ENCODE results near the gene CIAO3.
"Not testable (repeated sequence)": the region's sequence is repeated elsewhere in the genome, so short reads cannot be mapped to it uniquely, and the experiment has no call there.

Gene CIAO3

GRCh38 chr16:724188-725040, 16.4 kb downstream of the CIAO3 start:
- DNase-seq (ENCODE audit: low read depth in 2 of 2) = no peak

DNA sequence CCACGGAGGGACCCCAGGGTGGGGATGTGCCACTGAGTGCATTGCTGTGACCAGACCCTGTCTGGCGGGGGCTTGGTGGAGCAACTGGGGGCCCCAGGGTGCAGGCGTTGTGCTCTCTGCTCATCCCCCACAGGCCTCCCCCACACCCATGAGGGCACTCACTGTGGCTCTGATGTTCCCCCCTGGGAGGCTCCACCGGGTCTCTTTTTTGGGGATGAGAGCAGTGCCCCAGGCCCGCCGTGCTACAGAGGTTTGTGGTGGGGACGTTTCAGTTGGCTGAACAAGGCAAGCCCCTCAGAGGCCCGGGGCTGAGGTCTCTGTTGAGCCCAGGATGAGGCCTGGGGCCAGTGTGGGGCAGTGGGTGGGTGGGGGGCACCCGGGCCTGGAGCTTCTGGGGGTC, 17.1 kb downstream of the CIAO3 start:
- DNase-seq (ENCODE audit: low read depth in 2 of 2) = no peak

DNA sequence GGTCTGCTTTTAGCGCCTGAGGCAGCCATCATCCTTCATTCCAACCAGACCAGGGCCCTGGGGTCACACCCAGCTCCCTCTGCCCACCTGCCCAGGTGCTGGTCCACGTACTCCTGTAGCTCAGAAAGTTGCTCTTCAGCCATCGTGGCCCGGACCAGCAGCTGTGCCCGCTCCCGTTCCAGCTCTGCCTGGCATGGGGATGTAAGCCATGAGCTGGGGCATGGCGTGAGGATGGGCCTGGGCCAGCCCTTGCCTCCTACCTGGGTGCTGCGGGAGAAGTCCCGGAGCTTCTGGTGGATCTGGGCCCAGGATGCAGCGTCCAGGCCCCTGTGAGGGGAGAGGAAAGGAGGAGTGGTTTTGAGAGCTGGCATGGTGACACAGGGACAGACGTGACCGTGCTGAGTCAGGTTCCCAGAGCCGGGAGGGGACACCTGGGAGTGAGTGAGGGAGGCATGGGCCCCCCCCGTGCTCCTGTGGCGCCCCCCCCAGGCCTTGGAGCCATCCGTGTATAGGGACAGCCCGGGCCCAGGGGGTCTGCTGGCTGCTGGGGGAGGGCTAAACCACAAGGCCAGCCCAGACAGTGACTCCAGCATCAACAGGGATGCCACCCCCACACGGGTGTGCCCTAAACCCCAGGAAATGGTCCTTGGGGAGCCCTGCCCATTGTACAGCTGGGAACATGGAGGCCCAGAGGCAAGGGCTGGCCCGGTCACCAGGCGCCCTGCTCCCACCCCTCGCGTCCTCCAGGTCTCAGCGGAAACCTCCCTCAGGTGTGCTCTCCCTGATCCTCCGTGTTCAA, 17.8 kb downstream of the CIAO3 start:
- no peak for DNase-seq (ENCODE audit: low read depth in 2 of 2)

DNA sequence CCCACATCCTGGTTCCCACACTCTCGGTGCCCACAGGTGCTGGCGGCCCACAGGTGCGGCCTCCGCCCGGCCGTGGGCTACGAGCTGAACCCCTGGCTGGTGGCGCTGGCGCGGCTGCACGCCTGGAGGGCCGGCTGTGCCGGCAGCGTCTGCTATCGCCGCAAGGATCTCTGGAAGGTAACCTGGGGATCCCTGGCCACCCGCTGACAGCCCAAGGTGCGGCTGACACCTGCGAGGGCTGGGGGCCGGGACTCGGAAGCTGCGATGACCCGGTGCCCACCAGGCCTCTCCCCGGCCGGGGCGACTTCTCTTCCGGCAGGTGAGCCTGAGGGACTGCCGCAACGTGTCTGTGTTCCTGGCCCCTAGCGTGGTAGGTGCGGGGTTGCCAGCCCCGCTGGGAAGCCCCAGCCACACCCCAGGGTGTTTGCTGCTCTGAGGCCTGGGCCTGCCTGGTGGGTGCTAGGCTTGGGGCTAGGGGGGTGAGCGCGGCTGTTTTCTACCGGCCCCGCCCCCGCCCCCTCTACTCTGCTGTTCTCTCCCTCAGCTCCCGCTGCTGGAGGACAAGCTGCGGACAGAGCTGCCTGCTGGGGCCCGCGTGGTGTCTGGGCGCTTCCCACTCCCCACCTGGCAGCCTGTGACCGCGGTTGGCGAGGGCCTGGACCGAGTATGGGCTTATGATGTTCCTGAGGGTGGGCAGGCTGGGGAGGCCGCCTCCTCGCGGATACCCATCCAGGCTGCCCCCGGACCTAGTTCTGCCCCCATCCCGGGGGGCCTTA, 18.8 kb downstream of the CIAO3 start:
- no peak for DNase-seq (ENCODE audit: low read depth in 2 of 2)

DNA sequence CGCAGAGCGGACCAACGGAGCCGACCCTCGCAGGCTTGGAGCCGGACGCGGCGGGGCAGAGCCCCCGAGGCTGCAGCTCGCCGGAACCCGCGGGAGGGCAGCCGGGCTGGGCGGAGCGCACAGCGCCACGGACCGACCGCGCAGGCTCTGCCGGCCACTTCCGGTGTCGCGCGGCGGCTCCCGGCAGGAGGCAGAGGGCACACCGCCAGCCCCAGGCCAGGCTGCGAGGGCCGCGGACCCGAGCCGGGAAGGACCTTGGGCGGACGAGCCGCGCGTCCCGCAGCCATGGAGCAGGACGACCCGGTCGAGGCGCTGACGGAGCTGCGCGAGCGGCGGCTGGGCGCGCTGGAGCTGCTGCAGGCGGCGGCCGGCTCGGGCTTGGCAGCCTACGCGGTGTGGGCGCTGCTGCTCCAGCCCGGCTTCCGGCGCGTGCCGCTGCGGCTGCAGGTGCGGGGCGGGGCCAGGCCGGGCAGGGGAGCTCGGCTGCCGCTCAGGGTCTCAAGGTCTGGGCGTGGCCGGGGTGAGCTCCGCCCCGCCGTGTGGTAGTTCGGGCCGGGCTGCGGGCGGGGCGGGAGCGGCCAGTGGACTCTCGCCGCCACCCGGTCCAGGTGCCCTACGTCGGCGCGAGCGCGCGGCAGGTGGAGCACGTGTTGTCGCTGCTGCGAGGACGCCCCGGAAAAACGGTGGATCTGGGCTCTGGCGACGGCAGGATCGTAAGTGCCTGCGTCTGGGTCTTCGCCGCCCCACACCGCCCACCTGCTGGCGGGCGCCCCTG, 19.6 kb downstream of the CIAO3 start, which contains the start of gene ANTKMT:
Gene ANTKMT (plus strand): TSS at position 157 of the 775 bp plus-strand sequence. CDS start 129 bp downstream, at position 286.
- DNase-seq (ENCODE audit: low read depth in 2 of 2) = no peak

- no peak for DNase-seq (ENCODE audit: low read depth in 2 of 2)
These were observed 20.3 kb downstream of the CIAO3 start for GRCh38 chr16:720447-720989.

DNA sequence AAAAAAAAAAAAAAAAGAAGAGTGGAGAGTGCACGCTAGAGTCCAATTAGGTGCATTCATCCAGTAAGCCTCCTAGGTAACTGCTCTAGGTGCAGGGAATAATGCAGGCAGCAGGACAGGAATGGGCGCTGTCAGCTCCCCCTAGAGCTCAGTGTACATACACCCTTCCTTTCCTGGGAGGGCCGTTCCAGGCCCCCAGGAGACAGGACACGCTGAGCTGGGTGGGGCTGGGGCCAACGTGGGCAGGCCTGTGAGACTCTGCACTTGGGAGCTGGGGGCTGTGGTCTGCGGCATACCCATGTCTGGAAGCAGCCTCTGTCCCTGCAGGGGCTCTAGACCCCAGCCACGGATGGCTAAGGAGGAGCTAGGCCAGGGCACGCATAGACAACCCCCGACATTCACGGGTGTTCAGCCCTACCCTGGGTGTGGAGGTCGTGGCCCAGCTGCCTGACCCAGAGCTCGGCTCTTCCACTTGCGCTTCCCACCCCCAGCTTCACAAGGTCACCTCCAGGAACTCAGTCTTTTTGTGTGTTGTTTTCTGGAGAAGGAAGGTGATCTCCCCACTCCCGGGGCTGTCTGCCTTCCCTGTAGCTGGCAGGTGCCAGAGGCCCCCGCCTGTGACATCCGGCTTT, 20.9 kb downstream of the CIAO3 start:
- DNase-seq (ENCODE audit: low read depth in 2 of 2) = no peak

GRCh38 chr16:718922-719321, 21.9 kb downstream of the CIAO3 start:
- no peak for DNase-seq (ENCODE audit: low read depth in 2 of 2)

- DNase-seq (ENCODE audit: low read depth in 2 of 2) = no peak
These were observed 22.4 kb downstream of the CIAO3 start for GRCh38 chr16:718389-718788.

DNA sequence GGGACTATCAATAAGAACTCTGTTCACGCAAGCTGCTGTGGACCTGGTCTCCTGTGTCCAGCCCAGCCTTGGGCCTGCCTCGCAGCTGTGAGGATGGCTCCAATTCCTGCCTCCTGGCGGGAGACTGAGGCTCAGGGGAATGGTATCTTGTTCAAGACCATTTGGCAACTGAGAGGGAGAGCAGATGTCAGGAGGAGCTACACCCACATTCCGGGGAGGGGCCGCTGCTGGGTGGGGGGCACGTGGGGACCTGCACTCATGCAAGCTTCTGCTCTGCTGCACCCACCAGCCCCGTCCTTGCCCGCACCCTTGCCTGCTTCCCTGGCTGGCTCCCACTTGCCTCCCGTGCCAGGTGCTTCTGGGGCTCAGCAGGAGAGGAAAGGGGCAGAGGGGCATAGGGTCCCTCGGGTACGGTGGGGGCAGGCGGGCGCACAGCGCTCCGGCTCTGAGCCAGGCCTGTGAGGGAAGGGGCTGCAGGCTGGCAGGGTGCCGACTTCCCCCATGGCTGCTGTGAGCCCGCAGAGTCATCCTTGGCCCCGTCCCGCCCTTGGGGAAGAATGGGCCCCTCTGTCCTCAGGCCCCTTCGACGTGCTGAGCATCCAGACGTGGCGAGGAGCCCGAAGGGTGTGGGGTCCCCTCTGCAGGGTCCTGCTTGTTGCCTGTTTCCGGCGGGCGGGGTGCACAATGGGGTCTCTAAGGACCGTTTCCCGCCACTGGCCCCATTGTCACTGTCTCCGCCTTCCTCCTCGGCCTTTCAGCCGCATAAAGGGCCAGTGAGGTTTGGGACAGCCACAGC, 23.1 kb downstream of the CIAO3 start:
- DNase-seq (ENCODE audit: low read depth in 2 of 2) = no peak

DNA sequence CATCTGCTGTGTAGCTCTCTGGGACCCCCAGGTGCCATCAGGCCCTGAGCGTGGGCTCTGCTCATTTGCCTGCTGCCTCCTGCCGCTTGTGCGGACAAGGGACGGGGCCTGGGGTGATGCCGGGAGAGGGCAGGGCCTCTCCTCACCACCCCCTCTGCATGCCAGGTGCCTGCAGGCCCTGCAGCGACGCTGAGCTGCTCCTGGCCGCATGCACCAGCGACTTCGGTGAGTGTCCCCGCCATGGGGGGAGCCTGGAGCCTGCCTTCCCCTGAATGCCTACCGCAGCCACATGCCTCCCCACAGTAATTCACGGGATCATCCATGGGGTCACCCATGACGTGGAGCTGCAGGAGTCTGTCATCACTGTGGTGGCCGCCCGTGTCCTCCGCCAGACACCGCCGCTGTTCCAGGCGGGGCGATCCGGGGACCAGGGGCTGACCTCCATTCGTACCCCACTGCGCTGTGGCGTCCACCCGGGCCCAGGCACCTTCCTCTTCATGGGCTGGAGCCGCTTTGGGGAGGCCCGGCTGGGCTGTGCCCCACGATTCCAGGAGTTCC, 23.9 kb downstream of the CIAO3 start:
- DNase-seq (ENCODE audit: low read depth in 2 of 2) = no peak

DNA sequence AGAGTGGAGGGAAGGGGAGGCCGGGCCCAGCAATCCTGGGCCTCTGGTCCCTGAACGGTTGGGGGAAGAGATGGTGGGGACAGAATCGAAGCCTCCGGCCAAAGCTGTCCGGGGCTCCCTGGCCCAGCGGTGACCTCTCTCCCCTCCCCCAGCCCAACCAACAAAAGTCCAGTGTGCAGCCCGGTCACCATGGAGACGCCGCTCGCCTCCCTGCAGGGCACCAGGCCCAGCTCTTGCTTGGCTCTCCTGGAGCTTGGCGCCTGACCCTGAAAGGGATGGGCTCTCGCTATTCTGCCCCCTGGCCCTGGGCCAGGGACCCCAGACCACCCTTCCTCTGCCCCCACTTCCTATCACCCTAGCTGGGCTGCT, 24.6 kb downstream of the CIAO3 start:
- no peak for DNase-seq (ENCODE audit: low read depth in 2 of 2)

DNA sequence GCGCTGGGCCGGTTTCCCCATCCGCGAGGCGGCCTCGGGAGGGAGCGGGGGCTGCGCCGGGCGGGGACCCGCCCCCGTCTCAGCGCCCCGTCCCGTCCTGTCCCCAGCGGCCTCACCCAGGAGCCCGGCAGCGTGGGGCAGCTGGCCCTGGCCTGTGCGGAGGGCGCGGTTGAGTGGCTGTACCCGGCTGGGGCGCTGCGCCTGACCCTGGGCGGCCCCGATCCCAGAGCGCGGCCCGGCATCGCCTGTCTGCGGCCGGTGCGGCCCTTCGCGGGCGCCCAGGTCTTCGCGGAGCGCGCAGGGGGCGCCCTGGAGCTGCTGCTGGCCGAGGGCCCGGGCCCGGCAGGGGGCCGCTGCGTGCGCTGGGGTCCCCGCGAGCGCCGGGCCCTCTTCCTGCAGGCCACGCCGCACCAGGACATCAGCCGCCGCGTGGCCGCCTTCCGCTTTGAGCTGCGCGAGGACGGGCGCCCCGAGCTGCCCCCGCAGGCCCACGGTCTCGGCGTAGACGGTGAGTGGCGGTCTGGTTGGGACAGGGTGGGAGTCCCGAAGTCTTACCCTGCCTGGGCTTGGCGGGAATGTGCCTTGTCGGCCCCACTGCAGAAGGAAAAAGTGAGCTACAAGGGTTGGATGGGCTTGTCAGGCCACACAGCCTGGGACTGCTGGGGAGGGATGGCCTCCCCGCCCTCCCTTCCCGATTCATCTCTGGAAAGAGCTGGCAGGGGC, 25.2 kb downstream of the CIAO3 start:
- no peak for DNase-seq (ENCODE audit: low read depth in 2 of 2)

DNA sequence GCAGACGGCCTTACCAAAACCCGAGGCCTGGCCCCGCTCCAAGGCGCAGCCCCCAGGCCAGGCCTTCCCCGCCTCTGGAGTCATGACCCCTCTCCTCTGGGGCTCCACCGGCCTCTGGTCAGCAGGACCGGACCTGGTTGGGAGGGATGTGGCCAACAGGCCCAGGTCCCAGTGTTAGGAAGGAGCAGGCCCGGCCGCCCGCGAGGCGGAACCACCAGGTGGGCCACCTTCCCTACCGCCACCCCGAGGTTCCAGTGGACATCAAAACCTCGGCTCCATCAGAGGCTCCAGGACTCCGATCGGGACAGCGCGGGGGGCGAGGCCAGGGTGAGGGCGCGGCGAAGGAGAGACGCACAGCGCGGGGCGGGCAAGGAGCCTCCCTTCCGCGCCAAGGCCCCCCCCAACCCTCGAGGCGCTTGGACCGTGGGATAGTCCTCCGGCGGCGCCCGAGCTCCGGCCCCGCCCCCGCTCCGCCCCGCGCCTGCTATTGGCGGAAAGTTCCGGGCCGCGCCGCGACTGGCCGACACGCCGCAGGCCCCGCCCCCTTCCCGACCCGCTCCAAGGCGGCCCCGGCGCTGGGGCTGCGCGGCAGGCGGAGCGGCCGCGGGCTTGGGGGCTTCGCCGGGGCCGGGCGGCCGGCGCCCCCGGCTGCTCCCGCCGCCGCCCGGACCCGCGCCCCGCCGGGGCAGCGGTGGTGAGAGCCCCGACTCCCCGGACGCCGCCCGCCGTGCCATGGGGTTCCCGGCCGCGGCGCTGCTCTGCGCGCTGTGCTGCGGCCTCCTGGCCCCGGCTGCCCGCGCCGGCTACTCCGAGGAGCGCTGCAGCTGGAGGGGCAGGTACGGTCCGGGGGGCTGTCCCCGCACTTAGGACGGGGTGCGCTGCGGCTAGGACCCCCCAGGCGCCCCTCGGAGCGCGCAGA, 26.0 kb downstream of the CIAO3 start, which contains the start of gene METRN:
Gene METRN (plus strand): TSS at position 561 of the 919 bp plus-strand sequence. CDS start 172 bp downstream, at position 733.
- DNase-seq (ENCODE audit: low read depth in 2 of 2) = peak; percentile 75 to 79

DNA sequence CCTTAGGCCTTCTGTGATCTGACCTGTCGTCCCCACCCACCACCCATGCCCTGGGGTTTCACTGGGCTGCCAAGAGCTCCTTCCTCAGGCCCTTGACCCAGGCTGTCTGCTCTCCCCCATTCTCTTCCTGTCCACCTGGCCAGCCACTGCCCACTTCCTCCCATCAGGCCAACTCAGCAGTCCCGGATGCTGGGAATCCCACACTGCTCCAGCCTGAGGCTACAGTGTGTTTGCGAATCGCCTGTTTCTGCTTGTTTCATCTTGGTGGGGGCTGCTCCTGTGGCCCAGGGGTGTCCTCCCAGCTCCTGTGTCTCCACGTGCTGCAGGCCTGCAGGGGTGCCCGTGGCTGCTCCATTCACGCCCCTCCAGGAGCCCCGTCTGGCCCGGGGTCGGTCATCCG, 26.7 kb downstream of the CIAO3 start:
- no peak for DNase-seq (ENCODE audit: low read depth in 2 of 2)

GRCh38 chr16:712740-713250, 28.0 kb downstream of the CIAO3 start:
- not testable (repeated sequence) for DNase-seq (ENCODE audit: low read depth in 2 of 2)

Data from stimulated activated CD8-positive, alpha-beta memory T cell treated with anti-CD3 and anti-CD28 coated beads, Interleukin-7, amount 100 ng/mL, for 1 hour (primary cell).